IPS-18c (cell line): ENCODE measurements around the gene CDH13.

Experiments used
- H3K4me3 ChIP-seq: 2 replicates; pipeline ENCODE4 v1.7.0; 2013; ENCODE audit warnings: low read depth, mild to moderate bottlenecking, low read length, moderate library complexity; ENCODE audit not compliant: insufficient read depth
- H3K9me3 ChIP-seq: one replicate; pipeline ENCODE4 v1.6.1; 2013; ENCODE audit warnings: mild to moderate bottlenecking, low read length, moderate library complexity; ENCODE audit not compliant: control insufficient read depth, insufficient read depth

The CDH13 gene

GRCh38 chr16:83715217-83715920, 1088.6 kb downstream of the CDH13 start:
- Histone ChIP-seq H3K9me3 (no peaks in the 10 kb centered on the region), H3K4me3 (no peak overlapping the region)

GRCh38 chr16:83717308-83717707, 1090.5 kb downstream of the CDH13 start:
- Histone ChIP-seq H3K4me3 (no peak overlapping the region), H3K9me3 (no peaks in the 10 kb centered on the region)

GRCh38 chr16:83717814-83718213, 1091.0 kb downstream of the CDH13 start:
- no peaks in the 10 kb centered on the region for H3K9me3 ChIP-seq
- no peak overlapping the region for H3K4me3 ChIP-seq

GRCh38 chr16:83720213-83720612, 1093.4 kb downstream of the CDH13 start:
- H3K4me3 ChIP-seq: no peak overlapping the region
- no peaks in the 10 kb centered on the region for H3K9me3 ChIP-seq

GRCh38 chr16:83720981-83721380, 1094.2 kb downstream of the CDH13 start:
- no peak overlapping the region for H3K4me3 ChIP-seq
- H3K9me3 ChIP-seq: no peaks in the 10 kb centered on the region

- H3K9me3 ChIP-seq: no peaks in the 10 kb centered on the region
- no peak overlapping the region for H3K4me3 ChIP-seq
Measured at GRCh38 chr16:83721676-83722075, 1094.9 kb downstream of the CDH13 start.

GRCh38 chr16:83722456-83723183, 1095.9 kb downstream of the CDH13 start:
- no peaks in the 10 kb centered on the region for H3K9me3 ChIP-seq
- H3K4me3 ChIP-seq: no peak overlapping the region

GRCh38 chr16:83723244-83723643, 1096.5 kb downstream of the CDH13 start:
- H3K4me3 ChIP-seq: no peak overlapping the region

GRCh38 chr16:83723901-83724300, 1097.1 kb downstream of the CDH13 start:
- Histone ChIP-seq H3K9me3 (no peaks in the 10 kb centered on the region), H3K4me3 (no peak overlapping the region)

More at GRCh38 chr16:83723244-83723643, 1096.5 kb downstream of the CDH13 start:
- no peaks in the 10 kb centered on the region for H3K9me3 ChIP-seq

GRCh38 chr16:83724585-83724984, 1097.8 kb downstream of the CDH13 start:
- no peaks in the 10 kb centered on the region for H3K9me3 ChIP-seq
- no peak overlapping the region for H3K4me3 ChIP-seq

- no peak overlapping the region for H3K4me3 ChIP-seq
- no peaks in the 10 kb centered on the region for H3K9me3 ChIP-seq
Measured at GRCh38 chr16:83725313-83725712, 1098.5 kb downstream of the CDH13 start.

- no peak overlapping the region for H3K4me3 ChIP-seq
- no peaks in the 10 kb centered on the region for H3K9me3 ChIP-seq
Measured at GRCh38 chr16:83727018-83727417, 1100.2 kb downstream of the CDH13 start.

GRCh38 chr16:83727751-83728352, 1101.1 kb downstream of the CDH13 start:
- Histone ChIP-seq H3K9me3 (no peaks in the 10 kb centered on the region), H3K4me3 (no peak overlapping the region)

GRCh38 chr16:83728492-83728891, 1101.7 kb downstream of the CDH13 start:
- no peaks in the 10 kb centered on the region for H3K9me3 ChIP-seq
- H3K4me3 ChIP-seq: no peak overlapping the region

GRCh38 chr16:83730812-83731211, 1104.0 kb downstream of the CDH13 start:
- Histone ChIP-seq H3K4me3 (no peak overlapping the region), H3K9me3 (no peaks in the 10 kb centered on the region)

- no peaks in the 10 kb centered on the region for H3K9me3 ChIP-seq
- no peak overlapping the region for H3K4me3 ChIP-seq
Measured at GRCh38 chr16:83732536-83732935, 1105.8 kb downstream of the CDH13 start.

GRCh38 chr16:83733301-83733700, 1106.5 kb downstream of the CDH13 start:
- Histone ChIP-seq H3K4me3 (no peak overlapping the region), H3K9me3 (no peaks in the 10 kb centered on the region)

- no peaks in the 10 kb centered on the region for H3K9me3 ChIP-seq
- no peak overlapping the region for H3K4me3 ChIP-seq
Measured at GRCh38 chr16:83734136-83734535, 1107.4 kb downstream of the CDH13 start.
